Measurements from ENCODE around the gene PRKAG2.

The PRKAG2 gene

GRCh38 chr7:151715666-151716315, 161.1 kb downstream of the PRKAG2 start:
- no peak overlapping the region for H3K27ac ChIP-seq (ENCODE audit: low read length)
- H3K27me3 ChIP-seq (ENCODE audit: insufficient read depth, low read length) = no peaks in the 10 kb centered on the region
- H3K36me3 ChIP-seq (ENCODE audit: insufficient read depth, low read depth, low read length) = no peaks in the 10 kb centered on the region
- no peak overlapping the region for H3K9ac ChIP-seq (ENCODE audit: low read depth, low read length)
- no peak overlapping the region for H3K4me3 ChIP-seq (ENCODE audit: low read length)
- H3K4me1 ChIP-seq (ENCODE audit: insufficient read depth, low read length) = no peaks in the 10 kb centered on the region
- H3K9me3 ChIP-seq (ENCODE audit: insufficient read depth, low read depth, low read length) = no peaks in the 10 kb centered on the region

- Histone ChIP-seq H3K9me3 (ENCODE audit: insufficient read depth, low read depth, low read length) (no peaks in the 10 kb centered on the region), H3K4me3 (ENCODE audit: low read length) (no peak overlapping the region), H3K36me3 (ENCODE audit: insufficient read depth, low read depth, low read length) (no peaks in the 10 kb centered on the region), H3K27me3 (ENCODE audit: insufficient read depth, low read length) (no peaks in the 10 kb centered on the region), H3K4me1 (ENCODE audit: insufficient read depth, low read length) (no peaks in the 10 kb centered on the region), H3K9ac (ENCODE audit: low read depth, low read length) (no peak overlapping the region), H3K27ac (ENCODE audit: low read length) (no peak overlapping the region)
Observed at GRCh38 chr7:151714201-151714600, 162.7 kb downstream of the PRKAG2 start.

- H3K27ac ChIP-seq (ENCODE audit: low read length) = no peak overlapping the region
- no peak overlapping the region for H3K9ac ChIP-seq (ENCODE audit: low read depth, low read length)
- H3K9me3 ChIP-seq (ENCODE audit: insufficient read depth, low read depth, low read length) = no peaks in the 10 kb centered on the region
- H3K36me3 ChIP-seq (ENCODE audit: insufficient read depth, low read depth, low read length) = no peaks in the 10 kb centered on the region
- H3K27me3 ChIP-seq (ENCODE audit: insufficient read depth, low read length) = no peaks in the 10 kb centered on the region
- H3K4me3 ChIP-seq (ENCODE audit: low read length) = no peak overlapping the region
- no peaks in the 10 kb centered on the region for H3K4me1 ChIP-seq (ENCODE audit: insufficient read depth, low read length)
Observed at GRCh38 chr7:151712810-151713125, 164.1 kb downstream of the PRKAG2 start.

GRCh38 chr7:151711906-151712809, 164.8 kb downstream of the PRKAG2 start:
- Histone ChIP-seq H3K27ac (ENCODE audit: low read length) (no peak overlapping the region), H3K9ac (ENCODE audit: low read depth, low read length) (no peak overlapping the region), H3K4me3 (ENCODE audit: low read length) (no peak overlapping the region), H3K27me3 (ENCODE audit: insufficient read depth, low read length) (no peaks in the 10 kb centered on the region), H3K4me1 (ENCODE audit: insufficient read depth, low read length) (no peaks in the 10 kb centered on the region), H3K36me3 (ENCODE audit: insufficient read depth, low read depth, low read length) (no peaks in the 10 kb centered on the region), H3K9me3 (ENCODE audit: insufficient read depth, low read depth, low read length) (no peaks in the 10 kb centered on the region)

GRCh38 chr7:151711435-151711872, 165.5 kb downstream of the PRKAG2 start:
- Histone ChIP-seq H3K4me3 (ENCODE audit: low read length) (no peak overlapping the region), H3K4me1 (ENCODE audit: insufficient read depth, low read length) (no peaks in the 10 kb centered on the region), H3K27me3 (ENCODE audit: insufficient read depth, low read length) (no peaks in the 10 kb centered on the region), H3K9me3 (ENCODE audit: insufficient read depth, low read depth, low read length) (no peaks in the 10 kb centered on the region), H3K36me3 (ENCODE audit: insufficient read depth, low read depth, low read length) (no peaks in the 10 kb centered on the region), H3K9ac (ENCODE audit: low read depth, low read length) (no peak overlapping the region), H3K27ac (ENCODE audit: low read length) (no peak overlapping the region)

- no peaks in the 10 kb centered on the region for H3K9me3 ChIP-seq (ENCODE audit: insufficient read depth, low read depth, low read length)
- H3K4me1 ChIP-seq (ENCODE audit: insufficient read depth, low read length) = peaks cover 4% of the 10 kb centered on the region; the same call in 1 of the 2 replicates
- no peaks in the 10 kb centered on the region for H3K36me3 ChIP-seq (ENCODE audit: insufficient read depth, low read depth, low read length)
- peaks cover 5% of the 10 kb centered on the region for H3K27me3 ChIP-seq (ENCODE audit: insufficient read depth, low read length)
- H3K9ac ChIP-seq (ENCODE audit: low read depth, low read length) = no peak overlapping the region
- no peak overlapping the region for H3K4me3 ChIP-seq (ENCODE audit: low read length)
- no peak overlapping the region for H3K27ac ChIP-seq (ENCODE audit: low read length)
Observed at GRCh38 chr7:151710646-151711434, 166.1 kb downstream of the PRKAG2 start.

- Histone ChIP-seq H3K27ac (ENCODE audit: low read length) (no peak overlapping the region), H3K4me3 (ENCODE audit: low read length) (no peak overlapping the region), H3K27me3 (ENCODE audit: insufficient read depth, low read length) (peaks cover 7% of the 10 kb centered on the region), H3K36me3 (ENCODE audit: insufficient read depth, low read depth, low read length) (no peaks in the 10 kb centered on the region), H3K4me1 (ENCODE audit: insufficient read depth, low read length) (peaks cover 4% of the 10 kb centered on the region; the same call in 1 of the 2 replicates), H3K9ac (ENCODE audit: low read depth, low read length) (no peak overlapping the region), H3K9me3 (ENCODE audit: insufficient read depth, low read depth, low read length) (no peaks in the 10 kb centered on the region)
Observed at GRCh38 chr7:151710121-151710640, 166.7 kb downstream of the PRKAG2 start.

GRCh38 chr7:151709141-151710038, 167.5 kb downstream of the PRKAG2 start:
- no peaks in the 10 kb centered on the region for H3K9me3 ChIP-seq (ENCODE audit: insufficient read depth, low read depth, low read length)
- no peak overlapping the region for H3K9ac ChIP-seq (ENCODE audit: low read depth, low read length)
- no peak overlapping the region for H3K4me3 ChIP-seq (ENCODE audit: low read length)
- peaks cover 4% of the 10 kb centered on the region; the same call in 1 of the 2 replicates for H3K4me1 ChIP-seq (ENCODE audit: insufficient read depth, low read length)
- H3K27me3 ChIP-seq (ENCODE audit: insufficient read depth, low read length) = peaks cover 7% of the 10 kb centered on the region
- no peaks in the 10 kb centered on the region for H3K36me3 ChIP-seq (ENCODE audit: insufficient read depth, low read depth, low read length)
- H3K27ac ChIP-seq (ENCODE audit: low read length) = no peak overlapping the region

GRCh38 chr7:151708610-151709009, 168.3 kb downstream of the PRKAG2 start:
- Histone ChIP-seq H3K4me3 (ENCODE audit: low read length) (no peak overlapping the region), H3K9ac (ENCODE audit: low read depth, low read length) (no peak overlapping the region), H3K27ac (ENCODE audit: low read length) (no peak overlapping the region), H3K27me3 (ENCODE audit: insufficient read depth, low read length) (peaks cover 7% of the 10 kb centered on the region), H3K9me3 (ENCODE audit: insufficient read depth, low read depth, low read length) (no peaks in the 10 kb centered on the region), H3K4me1 (ENCODE audit: insufficient read depth, low read length) (peaks cover 4% of the 10 kb centered on the region; the same call in 1 of the 2 replicates), H3K36me3 (ENCODE audit: insufficient read depth, low read depth, low read length) (no peaks in the 10 kb centered on the region)

GRCh38 chr7:151707757-151708156, 169.2 kb downstream of the PRKAG2 start:
- Histone ChIP-seq H3K27ac (ENCODE audit: low read length) (no peak overlapping the region), H3K36me3 (ENCODE audit: insufficient read depth, low read depth, low read length) (no peaks in the 10 kb centered on the region), H3K9me3 (ENCODE audit: insufficient read depth, low read depth, low read length) (no peaks in the 10 kb centered on the region), H3K9ac (ENCODE audit: low read depth, low read length) (no peak overlapping the region), H3K4me3 (ENCODE audit: low read length) (no peak overlapping the region), H3K4me1 (ENCODE audit: insufficient read depth, low read length) (peaks cover 4% of the 10 kb centered on the region; the same call in 1 of the 2 replicates), H3K27me3 (ENCODE audit: insufficient read depth, low read length) (peaks cover 7% of the 10 kb centered on the region)

GRCh38 chr7:151707105-151707469, 169.8 kb downstream of the PRKAG2 start:
- Histone ChIP-seq H3K27ac (ENCODE audit: low read length) (no peak overlapping the region), H3K4me1 (ENCODE audit: insufficient read depth, low read length) (peaks cover 4% of the 10 kb centered on the region; the same call in 1 of the 2 replicates), H3K27me3 (ENCODE audit: insufficient read depth, low read length) (peaks cover 7% of the 10 kb centered on the region), H3K4me3 (ENCODE audit: low read length) (no peak overlapping the region), H3K36me3 (ENCODE audit: insufficient read depth, low read depth, low read length) (no peaks in the 10 kb centered on the region), H3K9me3 (ENCODE audit: insufficient read depth, low read depth, low read length) (no peaks in the 10 kb centered on the region), H3K9ac (ENCODE audit: low read depth, low read length) (no peak overlapping the region)
